Common myeloid progenitor, CD34-positive (primary cell): ENCODE results near the gene TOGARAM2.
A peak's percentile ranks its signal among the peaks of the same experiment; 100 is the strongest.

Experiments
- CTCF ChIA-PET: fragments of 350-600 bp; sonication (Branson Sonifier 250); formaldehyde crosslinking; loops from one replicate; lab custom pipeline; 2021; ENCODE audit warnings: antibody characterized with exemption; lab: Charles Lee
- POLR2A ChIA-PET: fragments of 350-600 bp; sonication (Branson Sonifier 250); formaldehyde crosslinking; loops from one replicate; lab custom pipeline; 2021; ENCODE audit warnings: antibody characterized with exemption; lab: Charles Lee
- DNase-seq, 3 donors: peaks; one replicate each; pipeline versions ENCODE4 v3.0.0 to v3.0.0-alpha.2; 2013
- H3K27ac ChIP-seq, 2 experiments: 1 replicate in 1 of 2; 2 replicates in 1 of 2; pipeline ENCODE4 v1.7.0; 2013; ENCODE audit warnings: inconsistent platforms in 2 of 2, low read length in 2 of 2, mild to moderate bottlenecking in 2 of 2, low read depth in 1 of 2, moderate library complexity in 1 of 2; ENCODE audit not compliant: severe bottlenecking in 2 of 2, insufficient read depth in 1 of 2, poor library complexity in 1 of 2
- H3K27me3 ChIP-seq, 5 experiments: replicated peaks in 2 of 5; 1 replicate in 3 of 5; 2 replicates in 2 of 5; pipeline versions ENCODE4 v1.6.1 to v1.7.0; 2013; ENCODE audit warnings: low read length in 4 of 5, mild to moderate bottlenecking in 2 of 5, moderate library complexity in 2 of 5, inconsistent platforms in 1 of 5; ENCODE audit not compliant: insufficient read depth in 5 of 5, control insufficient read depth in 4 of 5
- H3K36me3 ChIP-seq, 4 experiments: 1 replicate in 2 of 4; 2 replicates in 2 of 4; pipeline versions ENCODE4 v1.6.1 to v1.7.0; 2013; ENCODE audit warnings: low read length in 3 of 4, control low read depth in 1 of 4, mild to moderate bottlenecking in 1 of 4; ENCODE audit not compliant: control insufficient read depth in 4 of 4, insufficient read depth in 4 of 4
- H3K4me1 ChIP-seq, 4 experiments: 1 replicate in 3 of 4; 2 replicates in 1 of 4; pipeline versions ENCODE4 v1.6.1 to v1.7.1; 2013; ENCODE audit warnings: low read length in 3 of 4, mild to moderate bottlenecking in 3 of 4, control low read depth in 1 of 4, inconsistent platforms in 1 of 4, moderate library complexity in 1 of 4; ENCODE audit not compliant: control insufficient read depth in 4 of 4, insufficient read depth in 4 of 4; ENCODE audit errors: control extremely low read depth in 1 of 4
- H3K4me3 ChIP-seq, 7 experiments: 1 replicate in 4 of 7; 2 replicates in 3 of 7; pipeline versions ENCODE4 v1.5.1 to v1.7.0; 2013; ENCODE audit warnings: mild to moderate bottlenecking in 7 of 7, low read length in 6 of 7, moderate library complexity in 6 of 7, inconsistent platforms in 2 of 7, low read depth in 2 of 7, control low read depth in 1 of 7; ENCODE audit not compliant: insufficient read depth in 4 of 7, control insufficient read depth in 1 of 7; ENCODE audit errors: extremely low read depth in 1 of 7
- H3K9me3 ChIP-seq, 5 experiments: 1 replicate in 4 of 5; 2 replicates in 1 of 5; pipeline versions ENCODE4 v1.6.1 to v1.7.1; 2013; ENCODE audit warnings: low read length in 4 of 5, mild to moderate bottlenecking in 2 of 5, inconsistent platforms in 1 of 5, low read depth in 1 of 5, moderate library complexity in 1 of 5; ENCODE audit not compliant: control insufficient read depth in 4 of 5, insufficient read depth in 2 of 5; ENCODE audit errors: control extremely low read depth in 1 of 5
- WGBS: methylation state at CpG from one replicate; pipeline ENCODE4 v1.1.5; 2013; ENCODE audit not compliant: insufficient coverage; 5-methylcytosine and 5-hydroxymethylcytosine counted together

Gene TOGARAM2

DNA sequence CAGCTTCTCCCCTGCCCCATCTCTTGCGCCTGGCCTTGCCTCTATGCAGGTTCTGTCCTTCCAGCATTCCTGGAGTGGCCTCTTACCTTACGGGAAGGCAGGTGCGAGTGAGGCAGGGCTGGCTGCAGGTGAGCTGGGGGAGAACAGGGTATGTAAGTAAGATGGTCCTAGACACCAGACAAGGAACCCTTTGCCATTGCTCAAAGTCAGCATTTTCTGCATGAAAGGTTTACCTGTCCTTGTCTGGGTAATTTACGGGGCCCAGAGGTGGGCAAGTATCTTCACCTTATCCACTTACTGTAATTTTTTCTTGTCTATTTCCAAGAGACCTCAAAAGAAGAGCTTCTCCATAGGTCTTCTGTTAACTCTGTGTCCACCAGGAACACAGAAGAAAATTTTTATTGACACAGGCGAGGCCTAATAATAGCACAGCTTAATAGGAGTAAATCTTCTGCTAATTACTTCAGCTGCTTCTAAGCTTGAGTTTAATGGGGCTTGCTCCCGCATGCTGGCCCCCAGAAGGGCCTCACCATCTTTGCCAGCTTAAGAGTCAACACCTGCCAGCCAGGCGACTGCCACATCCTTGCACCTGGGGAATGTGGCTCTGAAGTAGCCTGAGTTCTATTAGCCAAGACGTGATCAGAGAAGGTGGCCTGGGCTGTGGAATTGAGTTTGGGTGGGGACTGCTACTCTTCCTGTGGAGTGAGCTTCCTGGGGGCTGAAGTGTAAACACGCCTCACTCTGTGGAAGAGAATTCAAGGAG, 66.2 kb downstream of the TOGARAM2 start:
- Histone ChIP-seq H3K36me3 (no peaks in the 10 kb centered on the region), H3K4me1 (peaks cover 0 to 4% (median under 1%) of the 10 kb centered on the region in 4 experiments), H3K4me3 (no peak overlapping the region), H3K9me3 (no peaks in the 10 kb centered on the region), H3K27ac (no peak overlapping the region), H3K27me3 (no peaks in the 10 kb centered on the region)
- ChIA-PET POLR2A (interaction anchor here (0.6 kb wide), 1 partner anchor 51 kb away, joined by 11 read pairs; no protein-coding TSS in a partner anchor), CTCF (interaction anchor here (1.2 to 1.3 kb wide), 2 partner anchors 11 to 12 kb away, joined by 3 read pairs; no protein-coding TSS in a partner anchor)
- DNase-seq = no peak
- WGBS = over 99% methylated on average over 7 of the region's 9 CpGs

DNA sequence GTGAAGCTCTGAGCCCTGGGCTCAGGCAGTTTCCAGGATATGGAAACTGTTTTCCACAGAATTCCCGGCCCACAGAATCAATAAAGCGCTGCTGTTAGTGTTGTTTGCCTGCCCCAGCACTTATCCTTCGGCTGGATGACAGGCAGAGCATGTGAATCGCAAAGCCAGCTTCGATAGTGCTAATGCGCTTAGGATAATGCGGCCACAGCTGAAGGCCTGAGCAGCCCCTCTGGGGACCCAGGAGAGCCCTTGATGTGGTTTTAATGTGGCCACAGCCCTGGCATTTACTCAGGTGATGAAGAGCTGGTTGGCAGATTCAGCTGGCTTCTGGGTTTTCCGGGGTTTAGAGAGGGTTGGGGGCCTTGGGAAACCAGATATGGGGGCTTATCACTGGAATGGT, 69.5 kb downstream of the TOGARAM2 start:
- no peak for DNase-seq
- WGBS = 98% methylated on average over 8 of the region's 8 CpGs
- ChIA-PET POLR2A (no interaction called here), CTCF (interaction anchor here (1.0 kb wide), 1 partner anchor 16 kb away, joined by 3 read pairs; no protein-coding TSS in a partner anchor)
- Histone ChIP-seq H3K4me1 (peaks cover 0 to 4% (median under 1%) of the 10 kb centered on the region in 4 experiments), H3K4me3 (no peak overlapping the region), H3K27me3 (no peaks in the 10 kb centered on the region), H3K36me3 (no peaks in the 10 kb centered on the region), H3K27ac (no peak overlapping the region), H3K9me3 (no peaks in the 10 kb centered on the region)

DNA sequence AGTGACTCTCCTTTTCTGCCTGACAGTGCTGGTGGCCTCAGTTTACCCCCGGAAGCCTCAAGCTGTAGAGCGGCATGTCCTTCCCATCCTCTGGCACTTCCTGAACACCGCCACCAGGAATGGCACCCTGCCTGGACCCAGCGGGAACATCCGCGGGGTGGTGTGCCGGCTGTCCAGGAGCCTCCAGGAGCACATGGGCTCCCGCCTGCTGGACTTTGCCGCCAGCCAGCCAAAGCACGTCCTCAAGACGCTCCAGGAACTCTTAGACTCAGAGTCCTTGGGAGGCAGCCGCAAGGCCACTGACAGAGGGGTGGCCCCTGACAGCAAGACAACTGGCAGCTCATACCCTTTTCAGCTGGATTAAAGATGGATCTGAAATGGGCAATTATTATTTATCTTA, 70.6 kb downstream of the TOGARAM2 start:
- Histone ChIP-seq H3K27me3 (no peaks in the 10 kb centered on the region), H3K4me1 (peaks cover 0 to 4% (median under 1%) of the 10 kb centered on the region in 4 experiments), H3K9me3 (no peaks in the 10 kb centered on the region), H3K36me3 (no peaks in the 10 kb centered on the region), H3K27ac (no peak overlapping the region), H3K4me3 (no peak overlapping the region)
- DNase-seq = no peak
- ChIA-PET CTCF (no interaction called here), POLR2A (no interaction called here)
- WGBS = 98% methylated on average over 11 of the region's 12 CpGs

DNA sequence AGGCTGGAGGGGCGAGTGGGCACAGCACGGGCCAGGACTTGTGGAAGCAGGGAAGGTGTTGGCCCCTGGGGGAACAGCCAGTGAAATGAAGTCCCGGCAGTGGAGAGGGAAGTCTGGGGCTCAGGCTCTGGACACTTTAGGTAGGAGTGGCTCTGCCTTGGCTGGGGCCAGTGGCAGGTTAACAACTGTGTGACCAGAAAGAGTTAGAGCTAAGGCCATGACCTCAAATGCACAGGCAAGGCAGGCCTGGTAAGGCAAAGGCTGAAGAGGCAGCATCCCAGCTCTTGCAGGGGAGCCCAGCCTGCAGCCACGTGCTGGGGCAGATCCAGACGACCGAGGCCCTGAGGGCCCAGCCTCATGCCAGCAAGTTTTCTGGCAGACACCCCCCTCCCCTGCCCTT, 71.7 kb downstream of the TOGARAM2 start:
- CTCF ChIA-PET = no interaction called here
- H3K9me3 ChIP-seq = no peaks in the 10 kb centered on the region

DNA sequence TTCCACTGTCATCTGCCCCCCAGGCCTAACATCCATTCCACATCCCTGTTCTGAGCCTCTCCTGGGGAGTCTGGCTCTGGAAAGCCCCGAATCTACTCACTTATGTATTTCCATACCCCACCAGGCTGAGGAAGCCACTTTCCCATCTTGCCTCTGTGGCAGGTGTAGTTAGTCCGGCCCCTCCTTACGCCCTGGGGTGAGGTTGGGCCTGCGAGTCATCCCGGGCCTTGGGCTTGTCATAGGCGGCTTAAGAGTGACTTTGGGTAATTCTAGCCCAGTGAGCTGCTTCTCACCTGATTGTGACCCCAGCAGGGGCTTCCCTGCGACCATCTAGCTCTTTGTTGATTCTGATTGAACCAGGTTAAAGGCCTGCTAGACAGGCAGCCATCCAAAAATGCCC, 72.1 kb downstream of the TOGARAM2 start:
- POLR2A ChIA-PET = no interaction called here
- Histone ChIP-seq H3K27ac (no peak overlapping the region), H3K9me3 (no peaks in the 10 kb centered on the region), H3K4me1 (peaks cover 0 to 4% (median under 1%) of the 10 kb centered on the region in 4 experiments), H3K36me3 (no peaks in the 10 kb centered on the region), H3K4me3 (no peak overlapping the region), H3K27me3 (no peaks in the 10 kb centered on the region)
- CTCF ChIA-PET = no interaction called here
- WGBS = 82% methylated on average over 5 of the region's 7 CpGs
- peak in 2 of 3 donors; percentile 10 to 21 for DNase-seq

More for the DNA sequence above, 71.7 kb downstream of the TOGARAM2 start:
- no peak overlapping the region for H3K27ac ChIP-seq
- H3K4me3 ChIP-seq = no peak overlapping the region
- no peaks in the 10 kb centered on the region for H3K36me3 ChIP-seq
- peaks cover 0 to 4% (median under 1%) of the 10 kb centered on the region in 4 experiments for H3K4me1 ChIP-seq
- POLR2A ChIA-PET = no interaction called here
- DNase-seq = no peak
- 84% methylated on average over 6 of the region's 6 CpGs for WGBS
- no peaks in the 10 kb centered on the region for H3K27me3 ChIP-seq

DNA sequence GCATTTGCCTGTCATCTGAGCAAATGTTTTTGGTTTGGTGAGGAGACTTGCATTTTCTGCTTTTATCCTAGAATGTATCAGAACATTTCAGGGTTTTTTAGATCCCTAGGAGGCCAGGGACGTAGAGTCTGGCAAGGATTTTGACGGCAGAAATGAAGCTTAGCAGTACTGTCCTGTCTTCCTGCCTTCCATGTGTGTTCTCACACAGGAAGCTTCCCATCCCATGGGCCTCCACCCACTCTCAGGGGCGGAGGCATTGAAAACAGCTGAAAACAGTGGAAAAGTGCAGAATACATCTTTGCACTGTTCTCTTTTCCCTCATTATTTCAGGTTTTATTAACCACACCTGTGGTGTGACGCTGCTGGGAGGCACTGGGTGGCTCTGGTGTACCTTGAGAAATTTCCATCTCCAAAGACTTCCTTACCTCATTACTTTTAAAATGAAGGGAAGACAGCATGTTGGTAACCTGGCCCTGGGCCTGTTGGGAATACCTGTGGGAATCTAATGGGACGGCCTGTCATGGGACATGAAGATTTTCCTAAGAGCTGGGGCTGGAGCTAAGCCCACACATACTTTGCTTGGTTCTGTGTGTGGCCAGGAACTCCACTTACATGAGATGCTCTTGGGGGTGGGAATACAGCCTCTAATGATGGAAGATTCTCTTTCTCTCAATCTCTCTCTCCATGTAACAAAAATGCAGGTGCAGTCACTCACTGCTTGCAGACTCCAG, 72.7 kb downstream of the TOGARAM2 start:
- POLR2A ChIA-PET = no interaction called here
- H3K27ac ChIP-seq = no peak overlapping the region

DNA sequence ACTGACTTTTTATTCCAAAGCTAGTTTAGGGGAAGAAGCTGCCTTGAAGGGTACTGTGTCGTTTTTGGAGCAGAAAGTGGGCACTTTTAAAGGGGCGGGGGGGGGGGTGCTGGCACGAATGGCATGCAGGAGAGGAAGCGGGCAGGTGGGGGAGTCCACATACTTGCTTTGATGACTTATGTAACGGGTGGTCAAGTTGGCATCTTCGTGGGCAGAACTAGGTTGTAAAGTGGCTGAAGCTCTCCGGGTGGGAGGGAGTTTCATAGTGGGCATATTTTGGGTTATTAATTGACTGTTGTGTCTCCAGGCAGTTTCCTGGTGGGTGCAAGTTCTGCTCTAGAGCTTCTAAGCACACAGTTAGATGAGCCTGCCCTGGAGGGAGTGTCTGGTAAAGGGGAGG, 73.3 kb downstream of the TOGARAM2 start:
- CTCF ChIA-PET = no interaction called here
- H3K4me1 ChIP-seq = no peaks in the 10 kb centered on the region
- H3K27me3 ChIP-seq = no peaks in the 10 kb centered on the region
- no peak overlapping the region for H3K4me3 ChIP-seq
- H3K27ac ChIP-seq = no peak overlapping the region
- no peaks in the 10 kb centered on the region for H3K36me3 ChIP-seq
- DNase-seq = no peak
- POLR2A ChIA-PET = no interaction called here
- 100% methylated on average over 1 of the region's 7 CpGs for WGBS
- no peaks in the 10 kb centered on the region for H3K9me3 ChIP-seq

More for the DNA sequence above, 72.7 kb downstream of the TOGARAM2 start:
- H3K27me3 ChIP-seq = no peaks in the 10 kb centered on the region
- H3K4me1 ChIP-seq = no peaks in the 10 kb centered on the region
- CTCF ChIA-PET = no interaction called here
- H3K4me3 ChIP-seq = no peak overlapping the region
- no peak for DNase-seq
- 97% methylated on average over 5 of the region's 5 CpGs for WGBS
- H3K9me3 ChIP-seq = no peaks in the 10 kb centered on the region
- H3K36me3 ChIP-seq = no peaks in the 10 kb centered on the region
